ENCODE measurements around the gene CRY2.

CRY2 gene

DNA sequence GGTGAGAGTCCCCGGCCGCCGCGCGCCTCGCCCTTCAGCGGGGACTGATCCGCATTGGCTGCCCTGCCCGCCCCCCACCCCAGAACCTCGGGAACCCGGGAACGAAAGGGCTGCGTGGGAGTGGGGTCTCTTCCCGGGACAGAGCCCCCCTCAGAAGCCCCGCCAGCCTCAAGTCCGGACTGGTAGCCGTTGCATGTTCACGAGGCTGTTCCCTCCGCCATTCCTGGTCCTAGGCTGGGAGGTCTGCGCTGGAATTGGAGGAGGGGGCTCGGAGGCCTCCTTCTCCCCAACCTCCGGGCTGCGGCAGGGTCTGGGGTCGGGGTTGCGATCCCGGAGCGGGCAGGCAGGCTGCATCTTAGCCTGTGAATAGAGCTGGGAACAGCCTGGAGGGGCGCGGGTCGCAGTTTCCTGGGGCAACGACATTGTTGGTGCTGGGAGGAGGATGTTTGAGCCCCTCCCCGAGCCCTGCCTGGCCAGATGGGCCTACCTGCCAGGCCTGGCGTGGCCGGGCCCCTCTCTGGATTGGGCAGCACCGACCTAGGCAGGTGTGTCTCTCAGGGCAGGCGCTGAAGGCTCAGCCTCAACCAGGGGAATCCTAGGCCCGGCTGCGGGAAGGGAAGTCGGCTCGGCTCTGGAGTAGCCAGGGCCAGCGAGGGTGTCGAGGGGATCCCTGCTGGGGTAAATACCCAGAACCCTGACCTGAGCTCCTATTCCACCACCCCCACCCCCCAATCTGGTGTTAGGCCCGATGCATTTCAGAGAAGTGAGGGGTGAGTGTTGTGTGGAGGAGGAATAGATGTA is 38.8 kb downstream of the CRY2 start:
- Mint-ChIP-seq H3K4me1 (peaks cover 15% of the 10 kb centered on the region), H3K4me3 (peak overlapping the region; percentile 50), H3K27ac (no peak overlapping the region), H3K36me3 (peaks cover 9% of the 10 kb centered on the region), H3K9me3 (no peaks in the 10 kb centered on the region), H3K27me3 (peaks cover 2% of the 10 kb centered on the region)
- no peak for ATAC-seq (ENCODE audit: low read depth)
- no peak for DNase-seq (ENCODE audit: low spot score in 2 of 2)

DNA sequence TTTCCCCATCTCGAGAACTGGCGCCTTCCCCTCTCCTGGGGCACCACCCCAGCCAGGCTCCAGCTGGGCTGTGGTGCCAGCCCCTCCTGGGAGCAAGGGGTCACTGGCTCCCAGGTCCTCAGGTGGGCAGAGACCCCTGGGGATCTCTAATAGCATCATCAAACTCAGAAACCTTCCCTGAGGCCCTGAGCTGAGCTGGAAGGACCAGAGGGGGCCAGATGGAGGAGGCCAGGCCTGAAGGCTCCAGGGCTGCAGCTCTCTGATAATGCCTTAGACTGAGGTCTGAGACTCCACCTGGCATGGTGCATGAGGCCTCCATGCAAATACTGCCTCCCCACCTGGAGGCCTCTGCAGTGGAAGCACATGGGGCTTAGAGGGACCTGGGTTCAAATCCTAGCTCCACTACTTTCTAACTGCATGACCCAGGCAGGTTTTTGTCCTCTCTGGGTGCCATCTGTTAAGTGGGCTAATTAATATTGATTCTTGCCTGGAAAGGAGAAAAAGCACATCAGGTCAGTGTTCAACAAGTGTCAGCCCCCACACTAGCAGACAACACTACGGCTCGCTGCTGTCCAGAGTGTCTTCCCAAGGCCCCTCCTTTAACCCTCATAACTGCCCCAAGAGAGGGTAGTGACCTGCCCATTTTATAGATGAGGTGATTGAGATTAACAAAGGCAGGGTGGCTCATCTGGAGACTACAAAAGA is 39.7 kb downstream of the CRY2 start:
- DNase-seq (ENCODE audit: low spot score in 2 of 2) (no peak), ATAC-seq (ENCODE audit: low read depth) (no peak)
- H3K36me3 Mint-ChIP-seq: peaks cover 7% of the 10 kb centered on the region
- no peak overlapping the region for H3K27ac Mint-ChIP-seq
- H3K9me3 Mint-ChIP-seq: no peaks in the 10 kb centered on the region
- H3K27me3 Mint-ChIP-seq: peaks cover 2% of the 10 kb centered on the region
- H3K4me3 Mint-ChIP-seq: no peak overlapping the region
- peaks cover 15% of the 10 kb centered on the region for H3K4me1 Mint-ChIP-seq

DNA sequence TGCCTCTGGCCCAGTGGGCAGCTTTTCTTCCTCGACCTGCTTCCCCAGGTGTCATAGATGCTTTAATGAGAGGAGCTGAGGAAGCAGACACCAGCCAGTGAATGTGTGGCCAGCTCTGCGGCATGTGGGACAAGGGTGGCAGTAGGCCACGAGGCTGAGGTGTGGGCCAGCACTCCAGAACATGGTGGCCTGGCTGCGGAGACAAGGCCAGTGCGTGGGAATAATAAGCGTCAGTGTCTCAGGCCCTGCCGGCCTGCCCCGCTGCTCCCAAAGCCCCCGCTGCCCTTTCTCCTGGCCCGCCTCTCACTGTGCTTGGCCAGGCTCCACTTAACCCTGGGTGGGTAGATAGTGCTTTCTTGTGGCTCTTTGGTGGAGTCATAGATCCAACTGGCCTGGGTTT is 40.3 kb downstream of the CRY2 start:
- Mint-ChIP-seq H3K4me3 (no peak overlapping the region), H3K4me1 (peaks cover 15% of the 10 kb centered on the region), H3K36me3 (peaks cover 4% of the 10 kb centered on the region), H3K27me3 (peaks cover 2% of the 10 kb centered on the region), H3K9me3 (no peaks in the 10 kb centered on the region), H3K27ac (no peak overlapping the region)
- DNase-seq (ENCODE audit: low spot score in 2 of 2) (no peak), ATAC-seq (ENCODE audit: low read depth) (no peak)

DNA sequence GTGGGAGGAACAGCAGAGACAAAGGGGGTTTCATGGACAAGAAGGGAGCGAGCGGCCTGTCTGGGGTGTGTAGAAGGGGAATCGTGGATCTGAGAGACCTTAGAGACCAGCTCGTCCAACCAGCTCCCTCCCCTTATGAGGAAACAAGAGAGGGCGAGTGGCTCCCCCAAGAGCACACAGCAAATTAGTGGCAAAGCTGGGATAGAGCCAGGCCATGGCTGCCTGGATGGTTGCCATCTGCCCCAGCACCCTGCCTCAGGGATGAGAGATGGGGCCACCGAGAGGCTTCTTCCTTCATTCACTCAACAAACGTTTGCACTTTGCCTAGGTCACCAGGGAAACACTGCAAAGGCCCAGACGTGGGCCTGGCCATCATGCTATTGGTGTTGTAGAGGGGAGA is 42.3 kb downstream of the CRY2 start:
- Mint-ChIP-seq H3K4me3 (no peak overlapping the region), H3K36me3 (peaks cover 2% of the 10 kb centered on the region), H3K27ac (no peak overlapping the region), H3K4me1 (peaks cover 9% of the 10 kb centered on the region), H3K9me3 (no peaks in the 10 kb centered on the region), H3K27me3 (peaks cover 6% of the 10 kb centered on the region)
- DNase-seq (ENCODE audit: low spot score in 2 of 2): no peak
- ATAC-seq (ENCODE audit: low read depth): no peak

DNA sequence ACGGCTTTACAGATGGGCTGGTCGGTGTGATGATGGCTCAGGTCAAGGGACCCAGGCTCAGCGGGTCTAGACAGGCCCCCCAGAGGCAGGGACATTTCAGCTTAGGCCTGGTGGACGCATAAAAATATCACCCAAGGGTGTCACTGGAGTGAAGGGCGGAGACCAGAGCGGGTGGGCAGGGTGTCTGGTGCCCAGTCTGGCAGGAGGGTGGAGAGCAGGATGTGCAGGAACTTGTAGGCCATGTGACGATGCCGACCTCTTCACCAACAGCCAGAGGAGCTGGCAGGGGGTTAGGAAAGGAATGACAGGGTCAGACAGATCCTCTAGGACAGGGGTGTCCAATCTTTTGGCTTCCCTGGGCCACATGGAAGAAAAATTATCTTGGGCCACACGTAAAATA is 42.7 kb downstream of the CRY2 start:
- ATAC-seq (ENCODE audit: low read depth) (no peak), DNase-seq (ENCODE audit: low spot score in 2 of 2) (no peak)
- Mint-ChIP-seq H3K36me3 (peaks cover 2% of the 10 kb centered on the region), H3K9me3 (no peaks in the 10 kb centered on the region), H3K27me3 (peaks cover 10% of the 10 kb centered on the region), H3K27ac (no peak overlapping the region), H3K4me1 (peaks cover 5% of the 10 kb centered on the region), H3K4me3 (no peak overlapping the region)

DNA sequence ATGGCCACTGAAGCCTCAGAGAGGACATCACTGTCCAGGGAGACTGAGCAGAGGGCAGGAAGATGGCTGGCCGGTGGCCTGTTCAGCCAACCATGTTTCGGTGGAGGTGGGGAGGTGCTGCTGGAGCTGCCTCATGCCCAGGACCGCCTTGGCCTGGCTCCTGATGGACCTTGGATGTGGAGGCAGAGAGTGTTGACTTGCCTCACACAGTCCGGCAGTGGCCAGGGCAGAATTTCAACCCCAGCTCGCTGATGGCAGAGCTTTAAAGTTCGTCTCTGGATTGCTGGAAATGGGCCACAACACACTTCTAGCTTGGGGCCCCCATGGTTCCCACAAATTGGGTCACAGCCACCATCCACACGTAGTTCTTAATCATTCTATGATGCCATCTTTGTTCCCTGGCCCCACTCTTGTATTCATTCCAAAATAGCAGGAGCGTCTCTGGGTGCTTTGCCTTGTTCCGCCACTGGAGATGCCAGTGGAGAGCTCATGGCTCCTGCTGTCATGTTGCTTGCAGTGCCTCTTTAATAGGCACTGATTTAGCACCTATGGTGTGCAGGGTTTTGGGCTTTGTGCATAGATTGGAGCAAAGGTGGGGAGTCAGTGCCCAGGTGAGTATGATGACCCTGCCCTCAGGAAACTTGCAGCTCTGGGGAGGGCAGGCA is 43.7 kb downstream of the CRY2 start:
- Mint-ChIP-seq H3K36me3 (peaks cover 2% of the 10 kb centered on the region), H3K4me1 (peaks cover 2% of the 10 kb centered on the region), H3K27me3 (peaks cover 15% of the 10 kb centered on the region), H3K9me3 (no peaks in the 10 kb centered on the region), H3K27ac (no peak overlapping the region), H3K4me3 (no peak overlapping the region)
- no peak for ATAC-seq (ENCODE audit: low read depth)
- DNase-seq (ENCODE audit: low spot score in 2 of 2): no peak

DNA sequence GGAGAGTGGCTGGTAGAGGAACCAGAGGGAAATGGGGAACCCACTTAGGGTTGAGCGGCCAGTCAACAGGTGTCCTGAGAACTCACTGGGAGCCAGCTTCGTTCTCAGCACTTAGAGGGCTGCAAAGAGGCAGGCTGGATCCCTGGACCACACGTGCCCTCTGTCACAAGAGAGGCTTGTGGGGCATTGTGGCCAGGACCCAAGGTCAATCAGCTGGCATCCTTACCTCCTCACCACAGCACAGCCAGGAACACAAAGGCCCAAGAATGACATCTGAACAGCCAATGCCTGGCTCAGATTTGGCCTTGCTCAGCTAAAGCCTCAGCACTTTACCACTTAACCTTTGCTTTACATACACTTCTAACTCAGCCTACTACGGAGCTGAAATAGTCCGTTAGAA is 45.6 kb downstream of the CRY2 start:
- ATAC-seq (ENCODE audit: low read depth): no peak
- H3K4me3 Mint-ChIP-seq: no peak overlapping the region
- no peak overlapping the region for H3K27ac Mint-ChIP-seq
- peaks cover 2% of the 10 kb centered on the region for H3K36me3 Mint-ChIP-seq
- DNase-seq (ENCODE audit: low spot score in 2 of 2): no peak
- H3K27me3 Mint-ChIP-seq: peaks cover 15% of the 10 kb centered on the region
- no peaks in the 10 kb centered on the region for H3K4me1 Mint-ChIP-seq
- no peaks in the 10 kb centered on the region for H3K9me3 Mint-ChIP-seq

DNA sequence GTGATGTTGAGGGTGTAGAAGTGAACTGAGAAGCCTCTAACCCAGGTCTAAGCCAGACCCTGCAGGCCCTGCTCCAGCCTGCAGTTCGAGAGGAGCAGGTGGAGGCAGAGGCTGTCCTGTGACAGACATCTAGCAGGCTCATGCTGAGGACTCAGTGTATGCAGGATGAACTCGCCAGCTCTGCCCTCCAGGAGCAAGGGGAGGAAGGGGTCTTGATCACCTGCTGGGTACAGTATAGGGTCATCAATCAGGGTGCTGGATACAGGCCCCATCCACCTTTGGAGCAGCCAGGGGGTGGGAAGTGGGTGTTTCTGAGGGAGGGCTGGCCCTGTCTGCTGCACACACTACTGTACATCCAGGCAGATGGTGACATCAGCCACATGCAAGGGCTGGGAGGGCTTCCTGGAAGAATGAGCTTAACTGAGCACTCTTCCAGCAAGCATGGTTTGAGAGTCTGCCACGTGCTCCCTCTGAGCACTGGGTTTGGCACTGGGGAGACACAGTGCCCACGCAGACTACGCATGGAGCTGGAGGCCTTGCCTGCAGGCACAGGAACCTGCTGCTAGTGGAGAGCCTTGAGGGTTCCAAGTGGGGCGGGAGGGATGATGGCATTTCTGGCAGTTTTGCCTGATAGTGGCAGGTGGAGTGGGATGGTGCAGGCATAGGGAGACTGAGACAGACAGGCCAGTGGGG is 47.4 kb downstream of the CRY2 start:
- peaks cover 2% of the 10 kb centered on the region for H3K36me3 Mint-ChIP-seq
- ATAC-seq (ENCODE audit: low read depth) (no peak), DNase-seq (ENCODE audit: low spot score in 2 of 2) (no peak)
- H3K4me3 Mint-ChIP-seq: no peak overlapping the region
- peaks cover 2% of the 10 kb centered on the region for H3K4me1 Mint-ChIP-seq
- H3K9me3 Mint-ChIP-seq: no peaks in the 10 kb centered on the region
- peaks cover 17% of the 10 kb centered on the region for H3K27me3 Mint-ChIP-seq
- no peak overlapping the region for H3K27ac Mint-ChIP-seq

DNA sequence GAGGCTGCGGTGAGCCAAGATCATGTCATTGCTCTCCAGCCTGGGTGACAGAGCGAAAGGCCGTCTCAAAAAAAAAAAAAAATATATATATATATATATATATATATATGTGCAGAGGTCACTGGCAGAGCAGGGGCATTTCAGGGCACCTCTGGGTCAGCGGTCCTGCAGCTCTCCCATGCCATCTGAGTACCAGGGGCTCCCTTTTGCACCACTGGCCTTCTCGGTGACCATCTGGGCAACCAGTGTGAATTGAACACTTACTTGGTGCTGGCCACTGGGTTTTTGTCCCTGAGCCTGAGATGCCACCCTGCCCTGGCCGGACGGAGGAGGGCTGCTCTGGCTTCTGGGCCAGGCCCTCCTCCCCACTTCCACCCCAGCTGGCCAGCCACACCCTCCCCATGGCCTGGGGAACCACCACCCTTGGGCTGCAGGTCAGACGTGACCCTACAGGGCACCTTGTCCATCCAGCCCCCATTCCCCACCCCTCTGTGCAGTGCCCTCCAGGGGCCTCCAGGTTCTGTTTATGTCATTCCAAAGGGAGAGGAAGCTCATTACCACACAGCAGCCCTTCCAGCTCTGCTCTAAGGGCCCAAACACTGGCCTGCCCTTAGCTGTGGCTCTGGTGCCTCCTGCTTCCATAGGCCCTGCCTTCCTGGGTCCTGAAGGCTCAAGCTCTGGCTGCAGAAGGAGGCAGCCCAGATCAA is 48.4 kb downstream of the CRY2 start:
- H3K9me3 Mint-ChIP-seq: no peaks in the 10 kb centered on the region
- H3K36me3 Mint-ChIP-seq: no peaks in the 10 kb centered on the region
- DNase-seq (ENCODE audit: low spot score in 2 of 2) (no peak), ATAC-seq (ENCODE audit: low read depth) (no peak)
- H3K4me3 Mint-ChIP-seq: no peak overlapping the region
- H3K27ac Mint-ChIP-seq: no peak overlapping the region
- H3K4me1 Mint-ChIP-seq: peaks cover 6% of the 10 kb centered on the region
- H3K27me3 Mint-ChIP-seq: peaks cover 18% of the 10 kb centered on the region

DNA sequence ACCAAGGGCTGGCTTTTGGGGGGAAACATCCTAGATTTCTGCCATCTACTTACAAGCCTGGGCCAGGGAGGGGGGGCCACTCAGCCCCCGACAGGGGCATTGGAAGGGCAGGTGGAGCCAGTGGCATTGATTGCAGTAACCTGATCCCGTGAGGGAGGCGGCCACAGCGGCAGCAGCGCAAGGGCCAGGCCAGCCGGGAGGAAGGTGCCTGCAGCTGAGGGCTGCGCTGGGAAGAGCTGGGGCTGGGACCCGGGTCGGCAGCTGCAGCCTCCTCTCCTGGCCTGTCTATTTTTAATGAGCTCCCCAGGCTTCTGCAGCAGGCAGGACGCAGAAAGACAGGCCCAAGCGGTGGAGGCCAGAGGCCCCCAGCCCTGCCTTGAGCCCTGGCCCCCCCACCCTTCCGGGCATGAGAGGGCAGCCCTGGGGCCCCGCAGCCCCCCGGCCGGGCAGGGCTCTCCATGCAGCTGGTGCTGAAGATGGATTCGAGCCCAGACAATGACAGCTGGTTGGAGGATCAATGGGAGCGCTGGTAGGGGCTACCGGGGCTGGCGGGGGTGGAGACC is 49.2 kb downstream of the CRY2 start:
- Mint-ChIP-seq H3K4me3 (no peak overlapping the region), H3K27me3 (peaks cover 19% of the 10 kb centered on the region), H3K27ac (no peak overlapping the region), H3K4me1 (peaks cover 6% of the 10 kb centered on the region), H3K36me3 (no peaks in the 10 kb centered on the region), H3K9me3 (no peaks in the 10 kb centered on the region)
- ATAC-seq (ENCODE audit: low read depth): no peak
- DNase-seq (ENCODE audit: low spot score in 2 of 2): no peak

DNA sequence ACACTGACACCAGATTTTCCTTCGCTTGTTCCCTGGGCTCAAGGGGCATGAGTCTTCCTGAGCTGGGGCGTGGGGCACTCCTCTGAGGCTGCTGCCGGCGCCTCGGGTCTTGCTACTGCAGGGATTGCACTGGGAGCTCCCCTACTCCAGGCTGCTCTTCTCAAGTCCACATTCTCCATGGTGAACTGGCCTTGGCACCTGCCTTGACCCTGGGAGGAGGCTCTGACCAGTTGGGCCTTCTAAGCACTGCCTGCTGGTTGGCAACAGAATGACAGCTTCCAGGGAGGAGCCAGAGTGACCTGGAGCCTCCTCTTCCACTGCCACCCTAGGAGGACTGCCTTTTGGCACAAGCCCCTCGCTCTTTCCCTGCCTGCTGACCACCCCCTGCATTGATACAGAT is 50.3 kb downstream of the CRY2 start:
- Mint-ChIP-seq H3K36me3 (no peaks in the 10 kb centered on the region), H3K4me1 (peaks cover 8% of the 10 kb centered on the region), H3K4me3 (no peak overlapping the region), H3K27ac (no peak overlapping the region), H3K27me3 (peaks cover 19% of the 10 kb centered on the region), H3K9me3 (no peaks in the 10 kb centered on the region)
- DNase-seq (ENCODE audit: low spot score in 2 of 2): no peak
- no peak for ATAC-seq (ENCODE audit: low read depth)

DNA sequence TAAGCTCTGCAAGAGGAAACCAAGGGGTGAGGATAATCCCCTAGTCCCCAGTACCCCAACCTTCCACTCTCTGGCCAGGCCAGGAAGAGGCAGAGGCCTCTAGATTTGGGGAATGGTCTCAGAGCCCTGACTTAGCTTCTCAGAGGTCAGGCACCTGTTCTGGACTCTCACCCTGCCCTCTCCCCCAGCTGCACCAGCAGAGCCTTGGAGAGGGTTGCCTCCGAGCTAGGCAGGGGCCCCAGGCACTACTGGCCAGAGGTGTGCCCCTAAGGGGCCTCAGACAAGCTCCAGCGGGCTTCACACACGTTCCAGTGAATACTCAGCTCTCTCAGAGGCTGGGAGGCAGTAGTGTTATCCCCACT is 51.8 kb downstream of the CRY2 start:
- Mint-ChIP-seq H3K4me3 (peak overlapping the region; percentile 79), H3K9me3 (no peaks in the 10 kb centered on the region), H3K27ac (peak overlapping the region; percentile 92), H3K4me1 (peaks cover 8% of the 10 kb centered on the region), H3K36me3 (no peaks in the 10 kb centered on the region), H3K27me3 (peaks cover 15% of the 10 kb centered on the region)
- ATAC-seq (ENCODE audit: low read depth): no peak
- DNase-seq (ENCODE audit: low spot score in 2 of 2): no peak

DNA sequence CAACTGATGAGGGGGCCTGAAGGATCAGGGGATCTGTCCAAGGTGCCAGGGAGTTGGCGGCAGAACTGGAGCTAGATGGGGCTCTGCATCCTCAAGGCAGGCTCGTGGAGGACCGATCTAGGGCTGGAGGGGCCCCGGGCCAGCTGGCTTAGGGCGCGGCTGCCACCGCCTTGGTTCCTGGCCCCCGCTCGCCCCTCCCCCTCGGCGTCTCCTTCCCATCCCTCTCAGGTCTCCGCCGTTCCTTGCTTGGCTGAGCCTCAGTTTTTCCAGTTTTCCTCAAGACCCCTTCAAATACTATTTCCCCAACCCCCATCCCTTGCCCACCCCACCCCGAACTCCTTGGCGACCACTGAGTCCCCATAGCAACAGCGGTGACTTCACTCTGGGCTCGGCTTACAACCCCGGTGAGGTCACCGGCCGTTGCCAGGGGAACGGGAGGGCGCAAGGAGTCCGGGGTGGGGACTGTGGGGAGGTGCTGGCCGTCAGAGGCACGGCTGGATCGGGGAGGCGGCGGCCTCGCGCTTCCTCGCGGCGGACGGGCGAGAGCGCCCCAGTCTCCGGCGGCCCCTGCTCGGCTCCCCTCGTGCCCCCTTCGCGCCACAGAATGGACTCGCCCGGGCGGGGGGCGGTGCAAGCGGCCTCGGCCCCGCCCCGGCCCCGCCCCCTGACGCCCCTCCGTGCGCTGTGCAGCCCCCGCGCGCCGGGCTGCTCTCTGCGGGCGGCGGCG is 52.3 kb downstream of the CRY2 start:
- peak; percentile 75 to 77 for DNase-seq (ENCODE audit: low spot score in 2 of 2)

More for the DNA sequence above, 52.3 kb downstream of the CRY2 start:
- Mint-ChIP-seq H3K36me3 (no peaks in the 10 kb centered on the region), H3K27ac (peak overlapping the region; percentile 92), H3K4me1 (peaks cover 8% of the 10 kb centered on the region), H3K4me3 (peak overlapping the region; percentile 79), H3K9me3 (no peaks in the 10 kb centered on the region), H3K27me3 (peaks cover 14% of the 10 kb centered on the region)
- ATAC-seq (ENCODE audit: low read depth): peak; percentile 87
